Measurements from ENCODE around the gene UST. TPM values are rescaled to one million over a fixed set of nuclear protein-coding genes. Genes with fewer than 3 reads are reported as not detected.

Gene UST
- total and polyA plus RNA-seq, 4 donors = 0.24 to 2.7 (median 0.87) TPM

- Histone ChIP-seq H3K4me1 (ENCODE audit: control insufficient read depth in 4 of 4, insufficient read depth in 4 of 4, low read length in 3 of 4) (no peaks in the 10 kb centered on the region), H3K9ac (ENCODE audit: low read depth in 1 of 2, low read length in 2 of 2) (no peak overlapping the region), H3K27ac (ENCODE audit: low read depth in 1 of 2, low read length in 2 of 2) (no peak overlapping the region), H3K36me3 (ENCODE audit: control insufficient read depth in 4 of 4, insufficient read depth in 3 of 4, low read depth in 1 of 4, low read length in 3 of 4) (no peaks in the 10 kb centered on the region), H3K27me3 (ENCODE audit: control insufficient read depth in 4 of 4, insufficient read depth in 4 of 4, low read length in 3 of 4) (no peaks in the 10 kb centered on the region), H3K9me3 (ENCODE audit: control insufficient read depth in 4 of 4, low read length in 3 of 4) (no peaks in the 10 kb centered on the region), H3K4me3 (ENCODE audit: low read depth in 1 of 3, low read length in 3 of 3) (no peak overlapping the region)
- DNase-seq (ENCODE audit: low spot score) = no peak
- WGBS = 90% methylated on average over 8 of the region's 8 CpGs
- TF ChIP-seq FOXA2 (IDR thresholded peaks at IDR 0.05) (no peak), ATF3 (IDR thresholded peaks at IDR 0.05) (no peak), RXRA (IDR thresholded peaks at IDR 0.05) (no peak), NR2F2 (IDR thresholded peaks at IDR 0.05) (no peak), REST (IDR thresholded peaks at IDR 0.05) (no peak), ZBTB33 (IDR thresholded peaks at IDR 0.05) (no peak), HNF4A (conservative IDR thresholded peaks at IDR 0.05) (no peak), YY1 (IDR thresholded peaks at IDR 0.05) (no peak), RAD21 (IDR thresholded peaks at IDR 0.05) (no peak), TAF1 (conservative IDR thresholded peaks at IDR 0.05) (no peak), FOXA1 (IDR thresholded peaks at IDR 0.05) (no peak), JUND (IDR thresholded peaks at IDR 0.05) (no peak), SP1 (IDR thresholded peaks at IDR 0.05) (no peak), GABPA (IDR thresholded peaks at IDR 0.05 in 1 of 2, conservative IDR thresholded peaks at IDR 0.05 in 1 of 2) (no peak), CTCF (IDR thresholded peaks at IDR 0.05; ENCODE audit: low read depth, low read length, missing input control) (no peak)
Measured at GRCh38 chr6:149044528-149044927, 297.7 kb downstream of the UST start.

- WGBS = 91% methylated on average over 2 of the region's 2 CpGs
Measured at GRCh38 chr6:149045404-149045803, 298.6 kb downstream of the UST start.

More at GRCh38 chr6:149045404-149045803, 298.6 kb downstream of the UST start:
- H3K4me1 ChIP-seq (ENCODE audit: control insufficient read depth in 4 of 4, insufficient read depth in 4 of 4, low read length in 3 of 4) = no peaks in the 10 kb centered on the region
- H3K27me3 ChIP-seq (ENCODE audit: control insufficient read depth in 4 of 4, insufficient read depth in 4 of 4, low read length in 3 of 4) = no peaks in the 10 kb centered on the region
- no peaks in the 10 kb centered on the region for H3K36me3 ChIP-seq (ENCODE audit: control insufficient read depth in 4 of 4, insufficient read depth in 3 of 4, low read depth in 1 of 4, low read length in 3 of 4)
- no peak for TF ChIP-seq REST (IDR thresholded peaks at IDR 0.05)
- TF ChIP-seq YY1 (IDR thresholded peaks at IDR 0.05) = no peak
- no peak for TF ChIP-seq RAD21 (IDR thresholded peaks at IDR 0.05)
- no peaks in the 10 kb centered on the region for H3K9me3 ChIP-seq (ENCODE audit: control insufficient read depth in 4 of 4, low read length in 3 of 4)
- H3K27ac ChIP-seq (ENCODE audit: low read depth in 1 of 2, low read length in 2 of 2) = no peak overlapping the region
- no peak overlapping the region for H3K9ac ChIP-seq (ENCODE audit: low read depth in 1 of 2, low read length in 2 of 2)
- no peak for DNase-seq (ENCODE audit: low spot score)
- no peak overlapping the region for H3K4me3 ChIP-seq (ENCODE audit: low read depth in 1 of 3, low read length in 3 of 3)
